ENCODE measurements around the gene COL25A1.

DNA sequence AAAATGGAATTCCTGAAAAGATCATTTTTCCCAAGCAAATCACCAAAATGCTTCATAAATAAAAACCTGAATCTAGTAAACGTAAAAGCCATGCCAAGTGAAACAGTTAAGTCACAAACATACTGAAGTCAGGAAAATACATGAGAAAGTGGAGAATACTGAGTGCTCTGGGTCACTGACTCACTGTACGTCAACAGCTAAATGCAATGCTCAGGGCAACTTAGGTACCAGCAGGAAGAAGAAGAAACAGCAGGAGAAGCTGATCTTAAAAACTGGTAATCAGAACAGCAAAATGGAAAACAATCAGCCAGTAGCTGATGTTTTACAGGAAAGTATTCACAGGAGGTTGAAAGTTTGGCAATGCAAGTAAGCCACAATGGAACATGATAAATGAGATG, 287.0 kb downstream of the COL25A1 start:
- TF ChIP-seq CTCF (IDR thresholded peaks at IDR 0.05) = no peak
- no peak for TF ChIP-seq POLR2A (IDR thresholded peaks at IDR 0.05)
